Bronchial epithelial cell (primary cell): ENCODE data around the gene PPIL4. TPM values are rescaled to one million over a fixed set of nuclear protein-coding genes. Genes with fewer than 3 reads are reported as not detected.

Experiments used
- DNase-seq: peaks from one replicate; pipeline ENCODE4 v3.0.0-alpha.2; 2010; ENCODE audit warnings: low read depth
- FAIRE-seq: peaks from 2 replicates; lab custom pipeline; 2011; peaks lifted over from hg19 to GRCh38; lab: Jason Lieb, UNC
- H3K27me3 ChIP-seq: 2 replicates; pipeline ENCODE4 v1.5.1; 2011; ENCODE audit warnings: low read length; ENCODE audit not compliant: control insufficient read depth, insufficient read depth
- H3K36me3 ChIP-seq: 2 replicates; pipeline ENCODE4 v1.5.1; 2011; ENCODE audit warnings: low read length; ENCODE audit not compliant: control insufficient read depth, insufficient read depth
- H3K4me3 ChIP-seq: 2 replicates; pipeline ENCODE4 v1.5.1; 2011; ENCODE audit warnings: mild to moderate bottlenecking, low read depth, low read length, control low read depth
- total RNA-seq: library from RNA; depleted of rRNA; stranded (reverse); fragments of >200 nt; gene quantifications from 2 replicates; pipeline ENCODE4 v1.2.1, GENCODE V29; 2014
- TF ChIP-seq, protein P1 (sequence below): IDR thresholded peaks from 2 replicates; pipeline ENCODE4 v1.5.1; 2011; ENCODE audit warnings: mild to moderate bottlenecking, moderate library complexity, low read length, control low read depth, inconsistent platforms; ENCODE audit not compliant: insufficient read depth, severe bottlenecking

Gene PPIL4, protein sequence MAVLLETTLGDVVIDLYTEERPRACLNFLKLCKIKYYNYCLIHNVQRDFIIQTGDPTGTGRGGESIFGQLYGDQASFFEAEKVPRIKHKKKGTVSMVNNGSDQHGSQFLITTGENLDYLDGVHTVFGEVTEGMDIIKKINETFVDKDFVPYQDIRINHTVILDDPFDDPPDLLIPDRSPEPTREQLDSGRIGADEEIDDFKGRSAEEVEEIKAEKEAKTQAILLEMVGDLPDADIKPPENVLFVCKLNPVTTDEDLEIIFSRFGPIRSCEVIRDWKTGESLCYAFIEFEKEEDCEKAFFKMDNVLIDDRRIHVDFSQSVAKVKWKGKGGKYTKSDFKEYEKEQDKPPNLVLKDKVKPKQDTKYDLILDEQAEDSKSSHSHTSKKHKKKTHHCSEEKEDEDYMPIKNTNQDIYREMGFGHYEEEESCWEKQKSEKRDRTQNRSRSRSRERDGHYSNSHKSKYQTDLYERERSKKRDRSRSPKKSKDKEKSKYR
- 19.7 and 26.2 TPM in 2 replicates for total RNA-seq

DNA sequence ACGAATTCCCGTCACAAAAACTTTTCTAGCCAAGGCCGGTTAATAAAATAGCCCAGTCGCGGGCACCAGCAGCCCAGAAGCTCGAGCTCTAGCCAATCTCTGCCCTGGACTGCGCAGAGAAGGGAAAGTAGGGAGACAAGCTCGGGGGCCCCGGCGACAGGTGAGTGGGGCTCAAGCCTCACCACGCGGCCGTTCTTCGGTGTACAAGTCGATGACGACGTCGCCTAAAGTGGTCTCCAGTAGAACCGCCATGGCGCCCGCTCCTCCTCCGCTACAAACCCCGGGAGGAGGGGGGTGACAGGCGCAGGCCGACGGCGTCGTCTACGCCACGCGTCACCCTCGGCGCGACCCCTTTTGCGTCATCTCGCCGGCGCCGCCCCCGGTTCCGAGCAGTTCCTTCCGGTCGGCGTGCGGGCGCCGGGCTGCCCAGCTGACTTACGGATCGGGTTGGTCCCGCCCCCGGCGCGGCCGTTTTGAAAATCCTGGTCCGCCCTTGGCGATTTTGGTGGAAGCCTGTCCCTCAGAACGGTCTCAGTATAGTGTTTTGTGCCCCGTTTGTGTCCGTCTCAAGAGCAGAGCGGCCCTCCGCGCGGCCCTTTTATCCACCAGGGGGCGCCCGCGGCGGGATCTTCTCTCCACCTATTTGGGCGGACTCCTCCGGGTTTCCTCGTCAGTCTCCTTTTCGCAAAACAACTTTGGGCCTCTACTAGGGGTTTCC is at the start of gene PPIL4:
Gene PPIL4, minus strand, starts transcription at position 290 of the 718 bp plus-strand sequence. Its CDS starts 38 bp downstream, at position 252.
- DNase-seq (peak; percentile 80), FAIRE-seq (no peak)
- TF ChIP-seq, protein P1, sequence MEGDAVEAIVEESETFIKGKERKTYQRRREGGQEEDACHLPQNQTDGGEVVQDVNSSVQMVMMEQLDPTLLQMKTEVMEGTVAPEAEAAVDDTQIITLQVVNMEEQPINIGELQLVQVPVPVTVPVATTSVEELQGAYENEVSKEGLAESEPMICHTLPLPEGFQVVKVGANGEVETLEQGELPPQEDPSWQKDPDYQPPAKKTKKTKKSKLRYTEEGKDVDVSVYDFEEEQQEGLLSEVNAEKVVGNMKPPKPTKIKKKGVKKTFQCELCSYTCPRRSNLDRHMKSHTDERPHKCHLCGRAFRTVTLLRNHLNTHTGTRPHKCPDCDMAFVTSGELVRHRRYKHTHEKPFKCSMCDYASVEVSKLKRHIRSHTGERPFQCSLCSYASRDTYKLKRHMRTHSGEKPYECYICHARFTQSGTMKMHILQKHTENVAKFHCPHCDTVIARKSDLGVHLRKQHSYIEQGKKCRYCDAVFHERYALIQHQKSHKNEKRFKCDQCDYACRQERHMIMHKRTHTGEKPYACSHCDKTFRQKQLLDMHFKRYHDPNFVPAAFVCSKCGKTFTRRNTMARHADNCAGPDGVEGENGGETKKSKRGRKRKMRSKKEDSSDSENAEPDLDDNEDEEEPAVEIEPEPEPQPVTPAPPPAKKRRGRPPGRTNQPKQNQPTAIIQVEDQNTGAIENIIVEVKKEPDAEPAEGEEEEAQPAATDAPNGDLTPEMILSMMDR: peak; percentile 91
- Histone ChIP-seq H3K4me3 (peak within 1 kb of the TSS; percentile 65), H3K27me3 (no peaks in the 10 kb centered on the region), H3K36me3 (no peaks in the 10 kb centered on the region)

DNA sequence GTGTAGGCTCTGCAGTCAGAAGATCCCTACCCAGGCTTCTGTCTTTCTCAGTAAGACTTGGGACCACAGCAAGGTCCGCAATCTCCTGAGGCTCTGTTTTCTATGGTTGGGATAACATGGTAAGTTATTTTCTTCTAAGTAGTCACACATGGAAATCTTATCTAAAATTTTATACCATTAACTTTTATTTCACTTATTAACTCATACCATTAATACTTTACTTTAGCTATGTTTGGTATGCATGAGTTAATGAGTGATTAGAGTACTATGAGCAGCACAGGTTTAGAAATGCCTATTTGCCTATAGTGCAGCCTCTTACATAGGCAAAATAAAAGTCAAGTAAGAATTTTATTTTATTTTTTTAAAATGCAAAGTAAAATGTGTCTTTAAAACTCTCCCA is 47.6 kb upstream of the PPIL4 start:
- DNase-seq (no peak), FAIRE-seq (no peak)
- H3K36me3 ChIP-seq: peaks cover 1% of the 10 kb centered on the region
- H3K4me3 ChIP-seq: no peak overlapping the region
- H3K27me3 ChIP-seq: no peaks in the 10 kb centered on the region
- TF ChIP-seq, protein P1: no peak

DNA sequence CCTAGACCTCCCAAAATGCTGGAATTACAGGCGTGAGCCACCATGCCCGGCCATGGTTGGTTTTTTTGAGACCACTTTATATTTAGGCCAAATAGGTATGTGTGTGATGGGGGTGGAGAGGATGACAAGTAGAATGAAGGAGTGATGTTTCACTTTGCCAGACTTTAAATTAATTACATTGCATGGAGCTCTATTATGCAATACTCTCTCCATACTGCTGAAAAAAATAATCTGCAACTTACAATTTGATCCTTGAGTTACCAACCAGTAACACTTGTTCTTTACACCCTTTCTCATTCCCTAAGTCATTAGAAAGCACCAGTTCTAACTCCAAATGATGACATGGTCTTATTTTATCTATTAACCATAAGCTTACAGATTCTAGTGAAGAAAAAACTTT is 47.1 kb upstream of the PPIL4 start:
- TF ChIP-seq, protein P1: no peak
- FAIRE-seq (no peak), DNase-seq (no peak)
- no peaks in the 10 kb centered on the region for H3K27me3 ChIP-seq
- H3K4me3 ChIP-seq: no peak overlapping the region
- peaks cover 1% of the 10 kb centered on the region for H3K36me3 ChIP-seq

DNA sequence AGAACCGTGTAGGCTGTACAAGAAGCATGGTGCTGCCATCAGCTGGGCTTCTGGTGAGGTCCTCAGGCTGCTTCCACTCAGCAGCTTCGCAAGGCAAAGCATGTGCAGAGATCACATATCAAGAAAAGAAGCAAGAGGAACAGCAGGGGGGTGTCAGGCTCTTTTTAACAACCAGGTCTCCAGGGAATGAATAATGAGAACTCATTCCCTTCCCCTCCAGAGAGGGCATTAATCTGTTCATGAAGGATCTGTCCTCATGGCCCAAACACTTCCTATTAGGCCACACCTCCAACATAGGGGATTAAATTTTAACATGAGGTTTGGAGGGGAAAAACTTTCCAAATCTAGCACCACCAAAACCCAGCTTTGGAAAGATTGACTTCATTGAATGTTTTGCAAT is 40.3 kb upstream of the PPIL4 start:
- TF ChIP-seq, protein P1: no peak
- Histone ChIP-seq H3K4me3 (no peak overlapping the region), H3K36me3 (peaks cover 3% of the 10 kb centered on the region), H3K27me3 (no peaks in the 10 kb centered on the region)
- FAIRE-seq: no peak
- DNase-seq: no peak

DNA sequence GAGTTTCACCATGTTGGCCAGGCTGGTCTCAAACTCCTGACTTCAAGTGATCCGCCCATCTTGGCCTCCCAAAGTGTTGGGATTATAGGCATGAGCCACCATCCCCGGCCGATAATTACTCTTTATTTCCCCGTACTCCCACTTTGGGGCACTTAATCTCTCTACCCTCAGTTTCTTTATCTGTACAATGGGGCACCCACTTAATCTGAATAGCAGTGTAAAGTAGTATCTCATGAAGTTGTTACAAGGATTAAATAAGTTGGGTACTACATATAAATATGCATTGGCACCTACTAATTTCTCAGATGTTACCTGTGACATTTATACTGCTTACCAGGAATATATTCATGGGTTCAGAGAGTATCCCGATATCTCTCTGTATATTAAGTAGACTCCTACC is 35.5 kb upstream of the PPIL4 start:
- no peak for DNase-seq
- Histone ChIP-seq H3K4me3 (no peak overlapping the region), H3K27me3 (no peaks in the 10 kb centered on the region), H3K36me3 (peaks cover 1% of the 10 kb centered on the region)
- TF ChIP-seq, protein P1: no peak
- no peak for FAIRE-seq
